GM23248 (cell line): ENCODE data around the gene SSRP1.

ENCODE experiments used
- EZH2 ChIP-seq: fragments of 200-600 bp; sonication (generic); IDR thresholded peaks from 2 replicates; pipeline ENCODE4 v1.6.1; 2018; ENCODE audit warnings: antibody characterized with exemption, mild to moderate bottlenecking; ENCODE audit not compliant: insufficient read depth, poor library complexity, severe bottlenecking
- EZH2phosphoT487 ChIP-seq: fragments of 200-600 bp; sonication (generic); IDR thresholded peaks from 2 replicates; pipeline ENCODE4 v1.6.1; 2018; ENCODE audit warnings: antibody characterized with exemption, moderate library complexity, mild to moderate bottlenecking, low read depth; ENCODE audit not compliant: insufficient read depth

GRCh38 chr11:57376095-57377090 lies 40.7 kb upstream of the SSRP1 start:
- no peak for TF ChIP-seq EZH2
- no peak for TF ChIP-seq EZH2phosphoT487
